ENCODE data around the gene GPR153. TPM values are rescaled to one million over a fixed set of nuclear protein-coding genes. Genes with fewer than 3 reads are reported as not detected.

The GPR153 gene
- total RNA-seq, 2 donors from 2014 or later: 2.3 to 4.9 TPM

DNA sequence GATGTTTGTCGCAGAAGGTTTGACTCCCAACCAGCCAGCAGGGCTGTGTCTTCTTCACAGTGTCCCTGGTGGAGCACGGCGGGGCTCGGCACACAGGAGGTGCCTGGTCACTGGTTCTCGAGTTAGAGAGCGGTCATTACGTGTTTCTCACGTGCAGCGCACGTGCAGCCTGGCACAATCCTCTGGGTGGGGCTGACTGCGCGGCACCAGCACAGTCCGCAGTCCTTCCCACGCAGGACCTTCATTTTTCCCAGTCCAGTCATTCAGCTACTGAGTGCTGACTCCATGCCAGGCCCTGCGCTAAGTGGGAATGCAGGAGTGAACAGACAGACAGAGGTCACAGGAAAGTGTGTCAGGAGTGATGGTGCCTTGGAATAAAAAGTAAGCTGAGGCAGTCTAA, 46.2 kb upstream of the GPR153 start:
- H3K9me3 ChIP-seq: no peaks in the 10 kb centered on the region

DNA sequence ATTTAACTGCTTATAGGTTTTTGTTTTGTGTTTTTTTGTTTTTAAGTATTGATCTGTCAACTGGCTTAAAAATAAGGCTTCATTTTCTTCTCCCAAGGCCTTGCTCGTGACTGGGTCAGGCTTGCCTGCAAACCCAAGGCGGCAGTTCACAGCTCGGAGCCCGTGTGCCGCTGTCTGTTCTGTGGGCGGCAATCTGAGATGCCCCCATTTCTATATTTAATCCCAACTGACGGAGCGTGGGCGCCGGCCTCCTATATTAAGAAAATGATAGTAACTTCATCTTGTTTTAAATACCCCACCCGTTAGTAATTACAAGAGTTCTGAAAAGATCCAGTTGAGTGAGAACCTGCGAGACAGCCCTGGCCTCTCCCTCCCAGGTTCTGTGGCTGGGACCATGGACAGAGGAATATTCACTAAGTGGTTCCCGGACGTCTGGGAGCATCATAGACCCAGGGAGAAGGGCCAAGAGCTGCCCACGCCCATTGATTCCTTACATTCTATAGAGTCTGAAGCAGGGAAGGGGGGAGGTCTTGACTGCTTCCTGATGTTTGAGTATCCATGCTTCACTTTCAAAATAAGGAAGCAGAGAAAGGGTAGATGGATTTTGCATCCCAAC, 42.6 kb upstream of the GPR153 start:
- 85 to 91% methylated on average over 15 of the region's 15 CpGs for WGBS, 2 donors
- no peak for ATAC-seq
- intact Hi-C loops (cut with DNase I): no loop called here
- Histone ChIP-seq H3K36me3 (replicated peaks in 1 of 2; ENCODE audit: insufficient read depth in 1 of 2, low read depth in 2 of 2) (no peaks in the 10 kb centered on the region), H3K27ac (no peak overlapping the region), H3K4me3 (no peak overlapping the region), H3K9me3 (no peaks in the 10 kb centered on the region), H3K4me1 (no peaks in the 10 kb centered on the region), H3K27me3 (no peaks in the 10 kb centered on the region)
- TF ChIP-seq, protein P1, sequence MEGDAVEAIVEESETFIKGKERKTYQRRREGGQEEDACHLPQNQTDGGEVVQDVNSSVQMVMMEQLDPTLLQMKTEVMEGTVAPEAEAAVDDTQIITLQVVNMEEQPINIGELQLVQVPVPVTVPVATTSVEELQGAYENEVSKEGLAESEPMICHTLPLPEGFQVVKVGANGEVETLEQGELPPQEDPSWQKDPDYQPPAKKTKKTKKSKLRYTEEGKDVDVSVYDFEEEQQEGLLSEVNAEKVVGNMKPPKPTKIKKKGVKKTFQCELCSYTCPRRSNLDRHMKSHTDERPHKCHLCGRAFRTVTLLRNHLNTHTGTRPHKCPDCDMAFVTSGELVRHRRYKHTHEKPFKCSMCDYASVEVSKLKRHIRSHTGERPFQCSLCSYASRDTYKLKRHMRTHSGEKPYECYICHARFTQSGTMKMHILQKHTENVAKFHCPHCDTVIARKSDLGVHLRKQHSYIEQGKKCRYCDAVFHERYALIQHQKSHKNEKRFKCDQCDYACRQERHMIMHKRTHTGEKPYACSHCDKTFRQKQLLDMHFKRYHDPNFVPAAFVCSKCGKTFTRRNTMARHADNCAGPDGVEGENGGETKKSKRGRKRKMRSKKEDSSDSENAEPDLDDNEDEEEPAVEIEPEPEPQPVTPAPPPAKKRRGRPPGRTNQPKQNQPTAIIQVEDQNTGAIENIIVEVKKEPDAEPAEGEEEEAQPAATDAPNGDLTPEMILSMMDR (IDR thresholded peaks at IDR 0.05): no peak
- TF ChIP-seq POLR2A (IDR thresholded peaks at IDR 0.05): no peak
- DNase-seq: no peak

More for the DNA sequence above, 46.2 kb upstream of the GPR153 start:
- intact Hi-C loops (cut with DNase I): no loop called here
- ATAC-seq (no peak), DNase-seq (no peak)
- Histone ChIP-seq H3K4me1 (no peaks in the 10 kb centered on the region), H3K27ac (no peak overlapping the region), H3K27me3 (no peaks in the 10 kb centered on the region), H3K4me3 (no peak overlapping the region), H3K36me3 (replicated peaks in 1 of 2; ENCODE audit: insufficient read depth in 1 of 2, low read depth in 2 of 2) (no peaks in the 10 kb centered on the region)
- 89 to 95% methylated on average over 14 to 15 of the region's 15 CpGs for WGBS, 2 donors
- TF ChIP-seq, protein P1 (IDR thresholded peaks at IDR 0.05): no peak
- no peak for TF ChIP-seq POLR2A (IDR thresholded peaks at IDR 0.05)

DNA sequence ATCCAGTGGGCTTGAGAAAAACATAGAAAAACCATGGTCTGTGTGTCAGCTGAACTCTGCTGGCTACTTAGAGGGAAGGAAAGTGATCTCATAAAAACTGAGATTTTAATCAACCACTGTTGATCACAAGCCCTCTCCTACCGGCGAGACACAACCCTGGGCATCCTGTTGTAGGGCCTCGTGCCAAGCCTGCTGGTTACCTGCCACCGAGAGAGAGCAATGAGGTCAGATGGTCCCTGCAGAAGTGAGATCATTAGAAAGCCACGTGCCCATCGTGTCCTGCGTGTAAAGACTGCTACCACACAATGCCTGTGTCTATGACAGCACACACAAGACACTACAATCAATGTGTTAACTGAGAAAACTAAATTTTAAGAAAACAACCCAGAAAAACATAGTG, 41.7 kb upstream of the GPR153 start:
- Histone ChIP-seq H3K27ac (no peak overlapping the region), H3K36me3 (replicated peaks in 1 of 2; ENCODE audit: insufficient read depth in 1 of 2, low read depth in 2 of 2) (no peaks in the 10 kb centered on the region), H3K9me3 (no peaks in the 10 kb centered on the region), H3K4me3 (no peak overlapping the region), H3K4me1 (no peaks in the 10 kb centered on the region), H3K27me3 (no peaks in the 10 kb centered on the region)
- TF ChIP-seq POLR2A (IDR thresholded peaks at IDR 0.05): no peak
- TF ChIP-seq, protein P1 (IDR thresholded peaks at IDR 0.05): no peak
- peak in 2 of 4 donors; percentile 5 to 32 for DNase-seq
- ATAC-seq: no peak
- intact Hi-C loops (cut with DNase I): no loop called here
- WGBS, 2 donors: 65% methylated on average over 6 to 7 of the region's 7 CpGs

DNA sequence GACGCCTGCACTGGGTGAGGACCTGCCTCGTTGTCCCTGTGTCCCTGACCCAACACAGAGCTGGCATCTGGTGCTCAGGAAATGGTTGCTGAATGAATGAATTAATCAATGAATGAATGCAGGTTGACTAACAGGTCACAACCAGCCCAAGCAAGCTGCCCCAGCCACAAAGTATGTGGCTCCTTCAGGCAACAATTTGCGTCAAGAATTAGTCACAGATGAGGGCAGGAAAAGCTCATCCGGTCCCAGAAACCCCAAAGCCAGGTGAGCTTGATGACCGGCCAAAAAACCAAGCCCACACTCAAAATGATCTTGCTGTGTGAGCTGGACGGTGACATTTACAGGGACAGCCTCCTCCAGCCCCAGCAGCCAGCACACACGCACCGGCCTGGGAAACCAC, 40.6 kb upstream of the GPR153 start:
- DNase-seq: no peak
- 91 to 92% methylated on average over 7 to 8 of the region's 8 CpGs for WGBS, 2 donors
- ATAC-seq: no peak

More for the DNA sequence above, 40.6 kb upstream of the GPR153 start:
- no peaks in the 10 kb centered on the region for H3K36me3 ChIP-seq (replicated peaks in 1 of 2; ENCODE audit: insufficient read depth in 1 of 2, low read depth in 2 of 2)
- TF ChIP-seq, protein P1 (IDR thresholded peaks at IDR 0.05): no peak
- no peak for TF ChIP-seq POLR2A (IDR thresholded peaks at IDR 0.05)
- no peaks in the 10 kb centered on the region for H3K9me3 ChIP-seq
- no peaks in the 10 kb centered on the region for H3K4me1 ChIP-seq
- H3K4me3 ChIP-seq: no peak overlapping the region
- H3K27ac ChIP-seq: no peak overlapping the region
- no peaks in the 10 kb centered on the region for H3K27me3 ChIP-seq
- intact Hi-C loops (cut with DNase I): no loop called here
